ENCODE data around the gene CDS2.

DNA sequence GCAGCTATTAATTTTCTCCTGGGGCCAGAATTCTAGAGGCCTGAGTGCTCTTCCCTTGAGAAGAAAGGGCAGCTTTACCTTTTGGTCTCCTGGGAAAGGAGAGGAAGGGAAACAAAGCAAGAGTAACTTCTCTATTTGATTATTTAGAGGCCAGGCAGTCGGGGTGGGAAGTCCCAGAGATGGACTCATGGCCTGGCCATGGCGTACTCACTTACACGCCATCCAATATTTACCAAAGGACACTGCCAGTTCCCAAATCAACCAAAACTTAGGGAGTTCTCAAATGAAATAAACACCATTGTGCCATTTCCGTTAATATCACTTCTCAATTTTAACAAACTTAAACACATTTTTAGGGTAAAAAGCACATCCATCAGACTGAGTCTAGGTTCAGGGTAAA, 76.6 kb downstream of the CDS2 start:
- no peak for TF ChIP-seq YY1 (IDR thresholded peaks at IDR 0.05; ENCODE audit: insufficient read depth, insufficient read length)
- TF ChIP-seq SUZ12 (IDR thresholded peaks at IDR 0.05; ENCODE audit: extremely low read depth, insufficient read depth, insufficient read length) = no peak
- no peak for TF ChIP-seq ZNF274 (IDR thresholded peaks at IDR 0.05; ENCODE audit: low read depth, low read length)

All from NT2/D1 (cell line).